ENCODE data around the gene PLGRKT. TPM values are rescaled to one million over a fixed set of nuclear protein-coding genes. Genes with fewer than 3 reads are reported as not detected.

The PLGRKT gene
- total and polyA plus RNA-seq, 2 donors (not counting 3 experiments of a cell fraction or from before 2014, with no cell fraction given) = 3.8 to 21.2 TPM

GRCh38 chr9:5418481-5418880, 19.2 kb downstream of the PLGRKT start:
- no peaks in the 10 kb centered on the region for H3K79me2 ChIP-seq (ENCODE audit: control insufficient read depth, insufficient read depth, low read length)
- no peaks in the 10 kb centered on the region for H3K9me1 ChIP-seq (replicated peaks; ENCODE audit: control insufficient read depth, extremely low read depth, insufficient read depth, low read length)
- FAIRE-seq = no peak
- no peaks in the 10 kb centered on the region for H3K27me3 ChIP-seq (ENCODE audit: control insufficient read depth in 2 of 2, insufficient read depth in 2 of 2, low read length in 2 of 2)
- no TSS peak for BruUV-seq (replicated peaks)
- ChIA-PET CTCF (no interaction called here), POLR2A (no interaction called here)
- dilution Hi-C loops (cut with MboI; ENCODE audit: extremely low pct_ligation_motif_present, low sequenced_read_pairs) = no loop called here
- intact Hi-C loops (cut with micrococcal nuclease) = no loop called here
- H2AFZ ChIP-seq (ENCODE audit: low read depth, low read length) = no peak overlapping the region
- H3K4me2 ChIP-seq (ENCODE audit: insufficient read depth, low read length) = no peak overlapping the region
- TF ChIP-seq MYC (IDR thresholded peaks at IDR 0.05; ENCODE audit: low read depth, low read length) = no peak
- no peak for TF ChIP-seq JUN (IDR thresholded peaks at IDR 0.05; ENCODE audit: borderline replicate concordance, insufficient read depth, insufficient read length, low read depth)
- no peak for TF ChIP-seq CTCF (IDR thresholded peaks at IDR 0.05; ENCODE audit: extremely low read depth in 1 of 2, insufficient read depth in 1 of 2, low read depth in 1 of 2, low read length in 2 of 2)
- no peak for TF ChIP-seq EZH2 (IDR thresholded peaks at IDR 0.05; ENCODE audit: borderline replicate concordance, low read depth, low read length, severe bottlenecking)
- TF ChIP-seq POLR2A (IDR thresholded peaks at IDR 0.05; ENCODE audit: low read depth, low read length) = no peak
- TF ChIP-seq FOS (IDR thresholded peaks at IDR 0.05; ENCODE audit: borderline replicate concordance, insufficient read depth, low read length) = no peak
- no peak for TF ChIP-seq GATA2 (IDR thresholded peaks at IDR 0.05; ENCODE audit: insufficient read depth, insufficient read length, low read depth, low read length)
- no peak for TF ChIP-seq POLR2AphosphoS5 (IDR thresholded peaks at IDR 0.05; ENCODE audit: insufficient read depth, low read depth, low read length)
- no peak for TF ChIP-seq MAX (IDR thresholded peaks at IDR 0.05; ENCODE audit: insufficient read depth, insufficient read length)
- no peak for DNase-seq (ENCODE audit: low read depth, low spot score)
- H3K9ac ChIP-seq (replicated peaks; ENCODE audit: extremely low read depth, insufficient read depth, low read length) = no peak overlapping the region
- no peaks in the 10 kb centered on the region for H3K36me3 ChIP-seq (ENCODE audit: control insufficient read depth in 2 of 2, extremely low read depth in 1 of 2, insufficient read depth in 2 of 2, low read length in 2 of 2)
- no peaks in the 10 kb centered on the region for H3K4me1 ChIP-seq (ENCODE audit: control insufficient read depth, extremely low read depth, insufficient read depth, low read length)
- no peaks in the 10 kb centered on the region for H3K9me3 ChIP-seq (replicated peaks; ENCODE audit: control insufficient read depth, insufficient read depth, low read length)
- H3K4me3 ChIP-seq (replicated peaks in 1 of 3; ENCODE audit: insufficient read depth in 1 of 3, low read depth in 1 of 3, low read length in 3 of 3) = no peak overlapping the region
- no peak overlapping the region for H3K27ac ChIP-seq (ENCODE audit: insufficient read depth, low read depth, low read length)
- H4K20me1 ChIP-seq (replicated peaks; ENCODE audit: control insufficient read depth, extremely low read depth, insufficient read depth, low read length) = no peaks in the 10 kb centered on the region

All from endothelial cell of umbilical vein (primary cell).